ENCODE measurements around the gene LEKR1.

The LEKR1 gene

GRCh38 chr3:156923349-156923748, 97.2 kb downstream of the LEKR1 start:
- H3K36me3 ChIP-seq (ENCODE audit: insufficient read depth, low read length), result no peaks in the 10 kb centered on the region
- H3K4me3 ChIP-seq (ENCODE audit: low read depth in 1 of 2, low read length in 2 of 2), result no peak overlapping the region
- no peak overlapping the region for H3K27ac ChIP-seq (ENCODE audit: low read length)
- H3K9me3 ChIP-seq (ENCODE audit: insufficient read depth, low read length, severe bottlenecking), result no peaks in the 10 kb centered on the region
- H3K4me2 ChIP-seq (ENCODE audit: insufficient read depth, low read length), result no peak overlapping the region
- no peaks in the 10 kb centered on the region for H3K79me2 ChIP-seq (ENCODE audit: insufficient read depth, low read length)
- H3K9ac ChIP-seq (ENCODE audit: low read depth, low read length), result no peak overlapping the region
- TF ChIP-seq CTCF (IDR thresholded peaks at IDR 0.05; ENCODE audit: borderline replicate concordance, extremely low read depth, low read length, poor library complexity, severe bottlenecking) (no peak), EZH2 (IDR thresholded peaks at IDR 0.05; ENCODE audit: borderline replicate concordance, low read depth, low read length, severe bottlenecking) (no peak)
- H3K27me3 ChIP-seq (ENCODE audit: insufficient read depth, low read length, poor library complexity), result no peaks in the 10 kb centered on the region
- H3K4me1 ChIP-seq (ENCODE audit: insufficient read depth, low read length), result no peaks in the 10 kb centered on the region
- DNase-seq (no peak), ATAC-seq (ENCODE audit: insufficient read depth, low read depth) (no peak)
- H2AFZ ChIP-seq (ENCODE audit: low read depth, low read length), result no peak overlapping the region
- no peaks in the 10 kb centered on the region for H4K20me1 ChIP-seq (ENCODE audit: insufficient read depth, low read length)

GRCh38 chr3:156938724-156939123, 112.6 kb downstream of the LEKR1 start:
- TF ChIP-seq EZH2 (IDR thresholded peaks at IDR 0.05; ENCODE audit: borderline replicate concordance, low read depth, low read length, severe bottlenecking) (no peak), CTCF (IDR thresholded peaks at IDR 0.05; ENCODE audit: borderline replicate concordance, extremely low read depth, low read length, poor library complexity, severe bottlenecking) (no peak)
- Histone ChIP-seq H3K27ac (ENCODE audit: low read length) (no peak overlapping the region), H3K9ac (ENCODE audit: low read depth, low read length) (no peak overlapping the region), H3K36me3 (ENCODE audit: insufficient read depth, low read length) (no peaks in the 10 kb centered on the region), H3K4me3 (ENCODE audit: low read depth in 1 of 2, low read length in 2 of 2) (no peak overlapping the region), H3K4me2 (ENCODE audit: insufficient read depth, low read length) (no peak overlapping the region), H3K9me3 (ENCODE audit: insufficient read depth, low read length, severe bottlenecking) (no peaks in the 10 kb centered on the region), H3K4me1 (ENCODE audit: insufficient read depth, low read length) (no peaks in the 10 kb centered on the region), H4K20me1 (ENCODE audit: insufficient read depth, low read length) (no peaks in the 10 kb centered on the region), H3K27me3 (ENCODE audit: insufficient read depth, low read length, poor library complexity) (no peaks in the 10 kb centered on the region), H3K79me2 (ENCODE audit: insufficient read depth, low read length) (no peaks in the 10 kb centered on the region), H2AFZ (ENCODE audit: low read depth, low read length) (no peak overlapping the region)
- ATAC-seq (ENCODE audit: insufficient read depth, low read depth), result no peak
- no peak for DNase-seq

GRCh38 chr3:156939315-156939714, 113.2 kb downstream of the LEKR1 start:
- no peaks in the 10 kb centered on the region for H3K4me1 ChIP-seq (ENCODE audit: insufficient read depth, low read length)
- H3K27ac ChIP-seq (ENCODE audit: low read length), result no peak overlapping the region
- no peak overlapping the region for H3K4me3 ChIP-seq (ENCODE audit: low read depth in 1 of 2, low read length in 2 of 2)
- H3K27me3 ChIP-seq (ENCODE audit: insufficient read depth, low read length, poor library complexity), result no peaks in the 10 kb centered on the region
- H3K36me3 ChIP-seq (ENCODE audit: insufficient read depth, low read length), result no peaks in the 10 kb centered on the region
- no peaks in the 10 kb centered on the region for H3K79me2 ChIP-seq (ENCODE audit: insufficient read depth, low read length)
- H4K20me1 ChIP-seq (ENCODE audit: insufficient read depth, low read length), result no peaks in the 10 kb centered on the region
- no peak overlapping the region for H3K4me2 ChIP-seq (ENCODE audit: insufficient read depth, low read length)
- DNase-seq (no peak), ATAC-seq (ENCODE audit: insufficient read depth, low read depth) (no peak)
- TF ChIP-seq CTCF (IDR thresholded peaks at IDR 0.05; ENCODE audit: borderline replicate concordance, extremely low read depth, low read length, poor library complexity, severe bottlenecking), result no peak
- no peak for TF ChIP-seq EZH2 (IDR thresholded peaks at IDR 0.05; ENCODE audit: borderline replicate concordance, low read depth, low read length, severe bottlenecking)
- no peaks in the 10 kb centered on the region for H3K9me3 ChIP-seq (ENCODE audit: insufficient read depth, low read length, severe bottlenecking)
- H2AFZ ChIP-seq (ENCODE audit: low read depth, low read length), result no peak overlapping the region
- no peak overlapping the region for H3K9ac ChIP-seq (ENCODE audit: low read depth, low read length)

GRCh38 chr3:156941311-156941710, 115.2 kb downstream of the LEKR1 start:
- Histone ChIP-seq H3K9ac (ENCODE audit: low read depth, low read length) (no peak overlapping the region), H4K20me1 (ENCODE audit: insufficient read depth, low read length) (no peaks in the 10 kb centered on the region), H3K27me3 (ENCODE audit: insufficient read depth, low read length, poor library complexity) (no peaks in the 10 kb centered on the region), H2AFZ (ENCODE audit: low read depth, low read length) (no peak overlapping the region), H3K79me2 (ENCODE audit: insufficient read depth, low read length) (no peaks in the 10 kb centered on the region), H3K27ac (ENCODE audit: low read length) (no peak overlapping the region), H3K36me3 (ENCODE audit: insufficient read depth, low read length) (no peaks in the 10 kb centered on the region), H3K9me3 (ENCODE audit: insufficient read depth, low read length, severe bottlenecking) (no peaks in the 10 kb centered on the region), H3K4me2 (ENCODE audit: insufficient read depth, low read length) (no peak overlapping the region), H3K4me1 (ENCODE audit: insufficient read depth, low read length) (no peaks in the 10 kb centered on the region), H3K4me3 (ENCODE audit: low read depth in 1 of 2, low read length in 2 of 2) (no peak overlapping the region)
- TF ChIP-seq CTCF (IDR thresholded peaks at IDR 0.05; ENCODE audit: borderline replicate concordance, extremely low read depth, low read length, poor library complexity, severe bottlenecking), result no peak
- TF ChIP-seq EZH2 (IDR thresholded peaks at IDR 0.05; ENCODE audit: borderline replicate concordance, low read depth, low read length, severe bottlenecking), result no peak
- ATAC-seq (ENCODE audit: insufficient read depth, low read depth), result no peak
- no peak for DNase-seq

Measured in DND-41 (cell line).